Measurements from ENCODE around the gene SFT2D1.
"Not testable (repeated sequence)": the region's sequence is repeated elsewhere in the genome, so short reads cannot be mapped to it uniquely, and the experiment has no call there.

Gene SFT2D1

DNA sequence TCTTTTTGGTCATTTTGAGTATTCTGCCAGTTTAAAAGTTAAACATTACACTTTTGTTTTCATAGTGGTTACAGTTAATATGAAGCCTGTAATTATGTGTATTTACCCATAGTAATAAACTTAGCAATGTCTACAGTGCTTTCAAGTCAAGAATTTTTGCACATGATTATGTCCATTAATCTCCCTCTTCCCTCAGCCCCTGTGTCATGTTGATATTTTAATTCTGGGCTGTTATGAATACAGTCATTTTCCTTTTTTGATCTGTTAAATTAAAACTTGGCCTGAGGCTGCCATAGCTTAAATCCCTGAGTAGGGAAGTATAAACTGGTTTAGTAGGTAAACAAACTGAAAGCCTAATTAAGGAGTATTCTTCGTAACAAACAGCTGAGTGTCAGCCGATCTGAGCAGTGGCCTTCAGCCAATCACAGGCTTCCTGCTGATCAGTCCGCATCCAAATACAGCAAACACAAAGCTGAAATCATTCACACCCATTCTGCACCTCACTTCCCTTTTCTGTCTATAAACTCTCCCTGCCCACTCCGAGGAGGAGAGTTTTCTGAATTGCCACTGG is 9.5 kb upstream of the SFT2D1 start:
- H3K9me3 Mint-ChIP-seq = peaks cover 12% of the 10 kb centered on the region
- H3K4me1 Mint-ChIP-seq (ENCODE audit: low read depth) = peaks cover 14% of the 10 kb centered on the region
- H3K36me3 Mint-ChIP-seq (ENCODE audit: low read depth) = no peaks in the 10 kb centered on the region
- no peak for DNase-seq
- H3K27ac Mint-ChIP-seq = no peak overlapping the region
- no peak overlapping the region for H3K4me3 Mint-ChIP-seq
- H3K27me3 Mint-ChIP-seq = peaks cover 3% of the 10 kb centered on the region

DNA sequence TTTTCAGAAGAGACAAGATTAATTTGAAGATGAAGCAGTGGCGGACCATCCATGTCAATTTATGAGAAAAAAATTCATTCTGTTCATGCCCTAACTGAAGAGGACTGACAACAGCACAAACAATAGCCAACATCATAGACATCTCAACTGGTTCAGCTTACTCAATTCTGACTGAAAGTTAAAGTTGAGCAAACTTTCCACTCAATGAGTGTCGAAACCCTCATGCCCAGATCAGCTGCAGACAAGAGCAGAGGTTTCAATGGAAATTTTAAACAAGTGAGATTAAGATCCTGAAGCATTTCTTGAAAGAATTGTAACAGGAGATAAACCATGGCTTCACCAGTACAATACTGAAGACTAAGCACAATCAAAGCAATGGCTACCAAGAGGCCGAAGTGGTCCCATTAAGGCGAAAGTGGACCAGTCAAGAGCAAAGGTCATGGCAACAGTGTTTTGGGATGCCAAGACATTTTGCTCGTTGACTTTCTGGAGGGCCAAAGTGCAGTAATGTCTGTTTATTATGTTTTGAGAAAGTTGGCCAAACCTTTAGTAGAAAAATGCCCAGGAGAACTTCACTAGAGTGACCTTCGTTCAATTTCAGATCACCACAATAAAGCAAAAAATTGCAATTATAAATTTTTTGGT is 6.1 kb upstream of the SFT2D1 start:
- Mint-ChIP-seq H3K36me3 (ENCODE audit: low read depth) (no peaks in the 10 kb centered on the region), H3K27ac (peak overlapping the region; percentile 31), H3K4me1 (ENCODE audit: low read depth) (peaks cover 15% of the 10 kb centered on the region), H3K27me3 (no peaks in the 10 kb centered on the region), H3K4me3 (no peak overlapping the region), H3K9me3 (peaks cover 12% of the 10 kb centered on the region)
- no peak for DNase-seq

DNA sequence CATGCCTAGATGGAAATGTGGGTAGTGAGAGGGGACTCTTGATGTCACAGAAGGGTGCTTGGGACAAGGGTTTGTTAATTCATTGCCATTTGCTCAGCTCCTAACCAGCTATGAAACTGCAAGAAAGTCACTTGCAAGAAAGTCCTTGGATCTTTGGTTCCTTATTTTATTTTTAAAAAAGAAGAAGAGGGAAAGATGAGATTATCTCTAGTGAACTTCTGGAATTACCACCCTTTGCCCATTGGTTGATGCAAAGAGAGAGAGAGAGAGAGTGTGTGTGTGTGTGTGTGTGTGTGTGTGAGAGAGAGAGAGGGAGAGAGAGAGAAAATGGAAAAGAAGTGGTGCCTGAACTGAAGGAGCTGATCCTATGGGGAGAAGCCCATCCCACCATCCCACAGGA is 4.6 kb upstream of the SFT2D1 start:
- H3K27ac Mint-ChIP-seq = no peak overlapping the region
- peaks cover 19% of the 10 kb centered on the region for H3K4me1 Mint-ChIP-seq (ENCODE audit: low read depth)
- H3K36me3 Mint-ChIP-seq (ENCODE audit: low read depth) = peaks cover 5% of the 10 kb centered on the region
- H3K9me3 Mint-ChIP-seq = peaks cover 12% of the 10 kb centered on the region
- DNase-seq = no peak
- H3K4me3 Mint-ChIP-seq = no peak overlapping the region
- no peaks in the 10 kb centered on the region for H3K27me3 Mint-ChIP-seq

DNA sequence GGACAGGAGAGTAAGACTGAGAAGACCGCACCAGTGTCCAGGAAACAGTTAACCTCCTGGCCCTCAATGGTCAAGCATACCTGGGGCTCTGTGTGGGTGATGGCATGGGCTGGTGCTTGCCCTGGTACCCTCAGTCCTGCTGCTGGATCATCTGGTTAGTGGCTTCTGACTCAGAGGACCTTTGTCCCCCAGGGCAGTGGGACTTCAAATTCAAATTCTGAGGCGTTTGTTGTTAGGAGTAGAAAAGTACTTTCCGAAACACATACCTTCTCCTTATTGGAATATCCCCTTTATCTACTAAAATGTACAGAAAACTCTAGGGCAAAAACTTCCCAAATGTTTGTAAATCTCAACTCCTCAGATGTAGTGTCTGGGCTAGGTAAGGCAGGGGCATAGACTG is 4.1 kb upstream of the SFT2D1 start:
- Mint-ChIP-seq H3K27ac (no peak overlapping the region), H3K9me3 (peaks cover 8% of the 10 kb centered on the region), H3K36me3 (ENCODE audit: low read depth) (peaks cover 8% of the 10 kb centered on the region), H3K27me3 (no peaks in the 10 kb centered on the region), H3K4me3 (no peak overlapping the region), H3K4me1 (ENCODE audit: low read depth) (peaks cover 20% of the 10 kb centered on the region)
- DNase-seq = no peak

DNA sequence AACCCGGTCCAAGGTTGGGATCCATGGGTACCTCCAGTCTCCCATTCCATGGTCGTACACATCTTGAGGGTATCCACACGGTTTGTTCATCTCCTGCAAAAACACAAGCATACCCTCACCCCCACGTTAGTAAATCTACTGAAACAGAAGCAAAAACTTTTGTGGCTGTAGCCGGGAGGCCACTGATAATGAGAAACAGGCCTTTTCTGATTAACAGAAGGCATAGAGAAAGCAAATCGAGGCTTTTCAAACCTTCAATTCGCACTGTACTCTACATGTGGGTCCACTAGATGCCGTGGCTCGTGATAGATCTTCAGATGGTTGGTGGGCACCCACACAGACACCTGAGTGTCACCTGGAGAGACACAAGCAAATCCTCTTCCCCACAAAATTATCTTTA is 3.3 kb upstream of the SFT2D1 start:
- H3K27ac Mint-ChIP-seq; H3K9me3 Mint-ChIP-seq; H3K4me3 Mint-ChIP-seq; H3K36me3 Mint-ChIP-seq (ENCODE audit: low read depth); H3K27me3 Mint-ChIP-seq; DNase-seq: not testable (repeated sequence)
- H3K4me1 Mint-ChIP-seq (ENCODE audit: low read depth) = peaks cover 21% of the 10 kb centered on the region

DNA sequence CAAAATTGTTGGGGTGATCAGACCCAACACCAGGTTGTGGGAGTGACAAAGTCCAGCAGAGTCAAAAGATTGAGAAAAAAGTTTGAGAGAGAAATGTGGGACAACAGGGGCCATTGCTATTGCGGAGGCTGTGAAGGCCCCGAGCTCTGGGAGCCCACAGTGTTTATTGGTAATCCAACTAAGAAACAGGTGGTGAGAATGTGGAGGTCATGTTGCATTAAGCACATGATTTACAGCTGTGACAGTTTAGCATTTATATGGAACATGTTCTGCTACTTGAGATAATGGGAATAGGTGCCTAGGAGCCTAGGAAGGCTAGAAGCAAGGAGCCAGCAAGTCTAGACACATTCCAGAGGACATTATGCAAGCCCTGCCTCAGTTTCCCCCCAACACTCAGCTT is 2.6 kb upstream of the SFT2D1 start:
- not testable (repeated sequence) for H3K27ac Mint-ChIP-seq; H3K36me3 Mint-ChIP-seq (ENCODE audit: low read depth); H3K27me3 Mint-ChIP-seq; H3K9me3 Mint-ChIP-seq; DNase-seq; H3K4me3 Mint-ChIP-seq
- peaks cover 21% of the 10 kb centered on the region for H3K4me1 Mint-ChIP-seq (ENCODE audit: low read depth)

DNA sequence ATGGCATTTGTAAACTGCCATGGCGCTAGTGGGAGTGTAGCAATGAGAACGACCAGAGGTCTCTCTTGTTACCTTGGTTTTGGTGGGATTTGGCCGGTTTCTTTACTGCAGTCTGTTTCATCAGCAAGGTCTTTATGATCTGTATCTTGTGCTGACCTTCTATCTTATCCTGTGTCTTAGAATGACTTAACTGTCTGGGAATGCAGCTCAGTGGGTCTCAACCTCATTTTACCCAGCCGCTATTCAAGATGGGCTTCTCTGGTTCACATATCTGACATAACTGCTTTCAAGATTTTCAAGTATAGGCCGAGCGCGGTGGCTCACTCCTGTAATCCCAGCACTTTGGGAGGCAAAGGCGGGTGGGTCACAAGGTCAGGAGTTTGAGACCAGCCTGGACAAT is 1.9 kb upstream of the SFT2D1 start:
- H3K36me3 Mint-ChIP-seq (ENCODE audit: low read depth) = peaks cover 8% of the 10 kb centered on the region
- H3K27me3 Mint-ChIP-seq = no peaks in the 10 kb centered on the region
- H3K27ac Mint-ChIP-seq = no peak overlapping the region
- no peaks in the 10 kb centered on the region for H3K9me3 Mint-ChIP-seq
- H3K4me1 Mint-ChIP-seq (ENCODE audit: low read depth) = peaks cover 21% of the 10 kb centered on the region
- DNase-seq = no peak
- no peak overlapping the region for H3K4me3 Mint-ChIP-seq

DNA sequence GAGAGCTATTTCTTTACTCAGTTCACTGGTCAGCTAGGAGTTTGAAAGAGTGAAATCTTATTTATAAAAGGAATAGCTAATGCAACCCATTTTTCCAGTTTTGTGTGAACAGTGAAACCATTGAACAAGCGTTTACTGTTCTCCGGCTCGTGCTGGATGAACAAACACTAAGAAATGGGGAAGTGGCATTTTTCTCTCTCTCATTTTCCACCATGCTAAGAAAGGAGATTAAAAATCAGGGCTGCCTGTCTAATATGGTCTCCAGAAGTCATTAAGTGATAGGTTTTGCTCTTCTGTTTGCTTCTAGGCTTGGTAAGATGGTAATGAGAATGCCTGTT is 774 bp upstream of the SFT2D1 start:
- Mint-ChIP-seq H3K4me1 (ENCODE audit: low read depth) (peaks cover 16% of the 10 kb centered on the region), H3K27ac (peak overlapping the region; percentile 94), H3K36me3 (ENCODE audit: low read depth) (peaks cover 8% of the 10 kb centered on the region), H3K4me3 (peak overlapping the region; percentile 94), H3K9me3 (no peaks in the 10 kb centered on the region), H3K27me3 (no peaks in the 10 kb centered on the region)
- no peak for DNase-seq

DNA sequence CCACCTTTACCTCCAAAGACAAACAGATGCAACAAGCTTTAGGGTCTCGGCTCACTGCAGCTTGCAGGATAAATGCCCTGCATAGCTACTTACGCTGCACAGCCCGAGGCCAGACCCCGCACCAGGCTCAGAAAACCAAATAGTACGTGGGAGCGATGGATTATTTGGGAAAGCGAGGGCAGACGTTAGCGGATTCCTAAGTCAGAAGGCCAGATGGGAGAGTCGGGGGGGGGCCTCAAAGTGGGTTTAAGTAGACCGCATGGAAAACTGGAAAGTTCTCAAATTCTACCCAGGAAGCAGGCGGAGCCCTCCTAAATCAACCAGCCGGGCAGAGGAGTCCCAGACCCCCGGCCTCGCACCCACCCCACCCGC is 382 bp downstream of the SFT2D1 start:
- H3K36me3 Mint-ChIP-seq (ENCODE audit: low read depth) = peaks cover 8% of the 10 kb centered on the region
- peaks cover 7% of the 10 kb centered on the region for H3K4me1 Mint-ChIP-seq (ENCODE audit: low read depth)
- DNase-seq = no peak
- H3K27ac Mint-ChIP-seq = peak overlapping the region; percentile 94
- H3K9me3 Mint-ChIP-seq = no peaks in the 10 kb centered on the region
- H3K4me3 Mint-ChIP-seq = peak overlapping the region; percentile 94
- H3K27me3 Mint-ChIP-seq = no peaks in the 10 kb centered on the region

DNA sequence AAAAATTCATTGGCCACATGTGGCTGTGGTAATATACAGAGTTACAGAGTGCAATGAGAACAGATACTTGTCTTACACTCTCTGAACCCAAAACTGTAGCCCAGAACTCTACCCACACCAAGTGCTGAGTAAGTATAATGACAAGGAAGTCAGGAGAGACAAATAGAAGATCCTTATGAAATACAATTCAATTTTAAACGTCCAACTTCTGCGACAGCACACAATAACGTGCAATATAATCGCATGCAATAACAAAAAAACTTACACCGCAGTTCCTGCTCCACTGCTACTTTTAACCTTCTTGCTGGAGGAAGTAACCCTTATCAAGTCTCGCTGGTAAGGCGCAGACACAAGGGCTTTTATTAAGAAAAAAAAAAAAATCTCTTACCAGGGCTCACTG is 881 bp downstream of the SFT2D1 start:
- H3K27me3 Mint-ChIP-seq = no peaks in the 10 kb centered on the region
- H3K4me3 Mint-ChIP-seq = peak overlapping the region; percentile 94
- peak overlapping the region; percentile 94 for H3K27ac Mint-ChIP-seq
- H3K9me3 Mint-ChIP-seq = no peaks in the 10 kb centered on the region
- peaks cover 8% of the 10 kb centered on the region for H3K36me3 Mint-ChIP-seq (ENCODE audit: low read depth)
- DNase-seq = no peak
- H3K4me1 Mint-ChIP-seq (ENCODE audit: low read depth) = peaks cover 12% of the 10 kb centered on the region

DNA sequence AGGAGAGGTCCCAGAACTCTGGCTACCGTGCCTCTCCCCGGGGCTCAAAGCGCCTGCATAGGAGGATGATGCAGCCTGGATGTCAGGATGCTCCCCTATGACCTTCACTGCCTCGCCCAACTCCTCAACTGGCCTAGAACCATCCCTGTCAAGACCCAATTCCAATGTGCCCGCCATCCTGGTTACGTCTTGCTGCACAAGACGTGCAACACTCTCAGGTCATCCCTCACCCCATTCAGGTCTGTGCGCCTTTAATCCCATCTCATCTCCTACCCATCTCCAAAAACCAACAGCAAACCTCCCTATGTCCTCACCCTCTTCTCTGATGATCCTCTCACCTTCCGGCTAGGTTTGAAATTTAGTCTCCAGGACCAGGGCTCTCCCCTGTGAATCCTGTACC is 3.5 kb downstream of the SFT2D1 start:
- Mint-ChIP-seq H3K36me3 (ENCODE audit: low read depth) (peaks cover 12% of the 10 kb centered on the region), H3K4me1 (ENCODE audit: low read depth) (peaks cover 38% of the 10 kb centered on the region), H3K27me3 (no peaks in the 10 kb centered on the region), H3K9me3 (no peaks in the 10 kb centered on the region), H3K4me3 (no peak overlapping the region), H3K27ac (no peak overlapping the region)
- no peak for DNase-seq

DNA sequence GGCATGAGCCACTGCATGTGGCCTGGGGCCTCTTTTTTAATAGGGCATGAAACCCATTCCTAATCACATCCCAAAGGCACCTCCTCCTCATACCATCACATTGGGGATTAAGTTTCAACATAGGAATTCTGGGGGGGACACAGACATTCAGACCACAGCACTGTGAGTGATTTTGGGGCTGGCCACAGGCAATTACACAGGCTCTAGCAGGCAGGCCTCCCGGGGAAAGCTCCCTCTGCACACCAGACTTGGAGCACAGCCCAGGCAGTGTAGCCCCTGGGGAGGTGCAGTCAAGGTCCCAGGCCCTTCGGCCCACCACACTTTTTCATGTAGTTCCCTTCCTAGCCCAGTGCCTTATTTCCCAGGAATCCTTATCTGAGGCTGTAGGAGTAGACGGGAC is 5.5 kb downstream of the SFT2D1 start:
- no peak for DNase-seq
- no peak overlapping the region for H3K27ac Mint-ChIP-seq

DNA sequence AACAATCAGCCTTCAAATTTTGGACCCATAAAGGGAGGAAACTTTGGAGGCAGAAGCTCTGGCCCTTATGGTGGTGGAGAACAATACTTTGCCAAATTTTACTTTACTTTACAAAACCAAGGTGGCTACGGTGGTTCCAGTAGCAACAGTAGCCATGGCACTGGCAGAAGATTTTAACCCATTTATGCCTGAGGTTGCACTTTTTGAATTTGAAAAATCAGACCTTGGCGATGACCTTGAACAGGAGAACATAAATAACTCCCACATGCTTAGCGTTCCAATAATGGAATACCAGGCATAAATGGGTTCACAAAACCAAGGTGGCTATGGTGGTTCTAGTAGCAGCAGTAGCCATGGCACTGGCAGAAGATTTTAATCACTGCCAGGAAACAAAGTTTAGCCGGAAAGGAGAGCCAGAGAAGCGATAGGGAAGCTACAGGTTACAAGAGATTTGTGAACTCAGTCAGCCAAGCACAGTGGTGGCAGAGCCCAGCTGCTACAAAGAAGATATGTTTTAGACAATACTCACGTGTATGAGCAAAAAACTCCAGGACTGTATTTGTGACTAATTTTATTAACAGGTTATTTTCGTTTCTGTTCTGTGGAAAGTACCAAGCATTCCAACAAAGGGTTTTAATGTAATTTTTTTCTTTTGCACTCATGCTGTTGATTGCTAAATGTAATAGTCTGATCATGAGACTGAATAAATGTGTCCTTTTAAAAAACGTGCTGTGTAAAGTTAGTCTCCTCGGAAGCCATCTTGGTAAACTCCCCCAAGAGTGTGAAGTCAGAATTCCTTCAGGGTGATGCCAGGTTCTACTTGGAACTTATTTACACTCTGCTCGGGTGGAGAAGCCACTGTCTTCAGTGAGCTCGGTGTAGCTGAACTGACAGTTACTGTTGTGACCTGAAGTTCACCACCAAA is 6.7 kb downstream of the SFT2D1 start:
- H3K4me3 Mint-ChIP-seq = no peak overlapping the region
- peak overlapping the region; percentile 31 for H3K27ac Mint-ChIP-seq
- no peaks in the 10 kb centered on the region for H3K9me3 Mint-ChIP-seq
- DNase-seq = no peak
- H3K27me3 Mint-ChIP-seq = no peaks in the 10 kb centered on the region
- peaks cover 56% of the 10 kb centered on the region for H3K4me1 Mint-ChIP-seq (ENCODE audit: low read depth)
- peaks cover 19% of the 10 kb centered on the region for H3K36me3 Mint-ChIP-seq (ENCODE audit: low read depth)

More for the DNA sequence above, 5.5 kb downstream of the SFT2D1 start:
- Mint-ChIP-seq H3K36me3 (ENCODE audit: low read depth) (peaks cover 20% of the 10 kb centered on the region), H3K4me1 (ENCODE audit: low read depth) (peaks cover 53% of the 10 kb centered on the region), H3K27me3 (no peaks in the 10 kb centered on the region), H3K9me3 (no peaks in the 10 kb centered on the region), H3K4me3 (no peak overlapping the region)

DNA sequence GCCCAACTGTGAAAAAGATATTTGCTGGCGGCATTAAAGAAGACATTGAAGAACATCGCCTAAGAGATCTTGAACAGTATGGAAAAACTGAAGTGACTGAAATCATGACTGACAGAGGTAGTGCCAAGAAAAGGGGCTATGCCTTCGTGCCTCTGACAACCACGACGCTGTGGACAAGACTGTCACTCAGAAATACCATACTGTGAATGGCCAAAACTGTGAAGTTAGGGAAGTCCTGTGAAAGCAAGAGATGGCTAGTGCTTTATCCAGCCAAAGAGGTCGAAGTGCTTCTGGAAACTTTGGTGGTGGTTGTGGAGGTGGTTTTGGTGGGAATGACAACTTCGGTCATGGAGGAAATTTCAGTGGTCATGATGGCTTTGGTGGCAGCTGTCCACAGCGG is 7.5 kb downstream of the SFT2D1 start:
- DNase-seq = no peak
- H3K36me3 Mint-ChIP-seq (ENCODE audit: low read depth) = peaks cover 21% of the 10 kb centered on the region
- H3K27me3 Mint-ChIP-seq = no peaks in the 10 kb centered on the region
- peak overlapping the region; percentile 16 for H3K27ac Mint-ChIP-seq
- H3K4me3 Mint-ChIP-seq = no peak overlapping the region
- no peaks in the 10 kb centered on the region for H3K9me3 Mint-ChIP-seq
- H3K4me1 Mint-ChIP-seq (ENCODE audit: low read depth) = peaks cover 58% of the 10 kb centered on the region
